Transverse colon (tissue), 4 donors: Measurements from ENCODE around the gene GPN2. TPM values are rescaled to one million over a fixed set of nuclear protein-coding genes. Genes with fewer than 3 reads are reported as not detected.

Experiments used
- DNase-seq: peaks from one replicate; pipeline ENCODE4 v3.0.0-alpha.2; 2019
- H3K27ac ChIP-seq, 4 donors: fragments of 200-600 bp; sonication (generic); 2 replicates each; pipeline ENCODE4 v1.5.1; 2016 to 2018; ENCODE audit warnings: inconsistent platforms in 4 of 4
- H3K27me3 ChIP-seq: fragments of 200-600 bp; sonication (generic); 2 replicates; pipeline ENCODE4 v1.5.1; 2017; ENCODE audit warnings: inconsistent platforms
- H3K36me3 ChIP-seq, 4 donors: fragments of 200-600 bp; sonication (generic); 2 replicates each; pipeline ENCODE4 v1.5.1; 2017 to 2019; ENCODE audit warnings: inconsistent platforms in 4 of 4
- H3K4me1 ChIP-seq, 4 donors: fragments of 200-600 bp; sonication (generic); 2 replicates each; pipeline ENCODE4 v1.5.1; 2017 to 2020; ENCODE audit warnings: inconsistent platforms in 4 of 4
- H3K4me3 ChIP-seq, 4 donors: fragments of 200-600 bp; sonication (generic); 1 replicate in 1 of 4; 2 replicates in 3 of 4; pipeline versions ENCODE4 v1.5.1 to v1.6.1; 2017 to 2019; ENCODE audit warnings: inconsistent platforms in 4 of 4
- H3K9me3 ChIP-seq, 2 donors: fragments of 200-600 bp; sonication (generic); 2 replicates each; pipeline ENCODE4 v1.5.1; 2017 to 2019; ENCODE audit warnings: inconsistent platforms in 2 of 2
- CTCF ChIP-seq, 5 experiments: fragments of 200-600 bp in 3 of 5; fragments of 450-650 bp in 2 of 5; sonication (generic) in 3 of 5; IDR thresholded peaks; 1 replicate in 2 of 5; 2 replicates in 3 of 5; pipeline ENCODE4 v1.5.1; 2016 to 2017; ENCODE audit warnings: antibody characterized with exemption in 5 of 5, inconsistent platforms in 3 of 5, mild to moderate bottlenecking in 2 of 5, moderate library complexity in 1 of 5
- EP300 ChIP-seq: sonication (generic); formaldehyde crosslinking; IDR thresholded peaks from one replicate; pipeline ENCODE4 v1.6.1; 2017; ENCODE audit warnings: antibody characterized with exemption, low read depth
- POLR2A ChIP-seq: fragments of 450-650 bp; IDR thresholded peaks from one replicate; pipeline ENCODE4 v1.6.1; 2016; ENCODE audit warnings: antibody characterized with exemption, mild to moderate bottlenecking, moderate library complexity
- POLR2AphosphoS5 ChIP-seq, 3 donors: sonication (generic); formaldehyde crosslinking; IDR thresholded peaks; one replicate each; pipeline ENCODE4 v1.6.1; 2016; ENCODE audit warnings: antibody characterized with exemption in 3 of 3
- WGBS, 2 donors: methylation state at CpG; one replicate each; pipeline ENCODE4 v1.1.5; 2018; ENCODE audit warnings: low coverage in 1 of 2; 5-methylcytosine and 5-hydroxymethylcytosine counted together
- in situ Hi-C, 4 donors: fragments of 200-750 bp; cut with MboI; loops; one replicate each; pipeline versions ENCODE4 v1.15.0 to v1.15.1; 2017; ENCODE audit warnings: low sequenced_read_pairs in 3 of 4, low pct_ligation_motif_present in 1 of 4, low pct_unique_long_range_greater_than_20kb in 1 of 4
- intact Hi-C: fragments of 100-400 bp; cut with DNase I; formaldehyde crosslinking; loops from one replicate; pipeline ENCODE4 v1.15.1; 2023; ENCODE audit warnings: low total_unique reads
- total RNA-seq, 4 donors: library from RNA; depleted of rRNA; stranded (reverse); fragments of >200 nt; gene quantifications; one replicate each; pipeline ENCODE4 v1.1.0, GENCODE V29; 2016

The GPN2 gene
- total RNA-seq, 4 donors from 2014 or later: 14.7 to 75.2 (median 28.7) TPM

GRCh38 chr1:26910343-26911160 is 20.5 kb upstream of the GPN2 start:
- peaks cover 0 to 38% (median 28%) of the 10 kb centered on the region in 4 donors for H3K4me1 ChIP-seq
- intact Hi-C loops: no loop called here
- H3K27me3 ChIP-seq: no peaks in the 10 kb centered on the region
- WGBS, 2 donors: 45% methylated on average over 4 of the region's 4 CpGs; no CpG with 5 or more reads in 1 of the 2 donors
- DNase-seq: no peak
- peak overlapping the region in 1 of 4 donors; percentile 55 for H3K27ac ChIP-seq
- no peak overlapping the region for H3K4me3 ChIP-seq
- in situ Hi-C loops: no loop called here
- H3K36me3 ChIP-seq: no peaks in the 10 kb centered on the region
- TF ChIP-seq POLR2AphosphoS5 (IDR thresholded peaks at IDR 0.05) (no peak), POLR2A (no peak), EP300 (no peak), CTCF (IDR thresholded peaks at IDR 0.05) (no peak)
- H3K9me3 ChIP-seq: no peaks in the 10 kb centered on the region

GRCh38 chr1:26909951-26910342 is 19.9 kb upstream of the GPN2 start:
- H3K4me3 ChIP-seq: no peak overlapping the region
- WGBS, 2 donors: 87% methylated on average over 3 of the region's 3 CpGs; no CpG with 5 or more reads in 1 of the 2 donors
- no peak for TF ChIP-seq EP300
- TF ChIP-seq POLR2AphosphoS5 (IDR thresholded peaks at IDR 0.05): no peak
- no peak for TF ChIP-seq CTCF (IDR thresholded peaks at IDR 0.05)
- TF ChIP-seq POLR2A: no peak
- in situ Hi-C loops: no loop called here
- H3K9me3 ChIP-seq: no peaks in the 10 kb centered on the region
- peak overlapping the region in 1 of 4 donors; percentile 55 for H3K27ac ChIP-seq
- DNase-seq: no peak
- H3K27me3 ChIP-seq: no peaks in the 10 kb centered on the region
- peaks cover 0 to 32% (median 22%) of the 10 kb centered on the region in 4 donors for H3K4me1 ChIP-seq
- H3K36me3 ChIP-seq: no peaks in the 10 kb centered on the region
- intact Hi-C loops: no loop called here

- Histone ChIP-seq H3K27ac (no peak overlapping the region), H3K4me1 (peaks cover 0 to 17% (median 10%) of the 10 kb centered on the region in 4 donors), H3K9me3 (no peaks in the 10 kb centered on the region), H3K27me3 (no peaks in the 10 kb centered on the region), H3K4me3 (no peak overlapping the region), H3K36me3 (no peaks in the 10 kb centered on the region)
- in situ Hi-C loops (no loop called here), intact Hi-C loops (no loop called here)
- TF ChIP-seq POLR2AphosphoS5 (IDR thresholded peaks at IDR 0.05) (no peak), CTCF (IDR thresholded peaks at IDR 0.05) (no peak), EP300 (no peak), POLR2A (no peak)
- WGBS, 2 donors: 45 to 61% methylated on average over 4 to 6 of the region's 6 CpGs
- peak; percentile 41 for DNase-seq
These were observed 17.2 kb upstream of the GPN2 start for GRCh38 chr1:26907071-26907917.
